NCI-H2081 treated with DMSO at 0.1 percent for 48 hours (cell line): Measurements from ENCODE around the gene SPACA5.
"Not testable (repeated sequence)": the region's sequence is repeated elsewhere in the genome, so short reads cannot be mapped to it uniquely, and the experiment has no call there.

Experiments used
- DNase-seq: peaks from one replicate; lab custom pipeline; 2025; lab: John Stamatoyannopoulos, UW

Gene SPACA5

DNA sequence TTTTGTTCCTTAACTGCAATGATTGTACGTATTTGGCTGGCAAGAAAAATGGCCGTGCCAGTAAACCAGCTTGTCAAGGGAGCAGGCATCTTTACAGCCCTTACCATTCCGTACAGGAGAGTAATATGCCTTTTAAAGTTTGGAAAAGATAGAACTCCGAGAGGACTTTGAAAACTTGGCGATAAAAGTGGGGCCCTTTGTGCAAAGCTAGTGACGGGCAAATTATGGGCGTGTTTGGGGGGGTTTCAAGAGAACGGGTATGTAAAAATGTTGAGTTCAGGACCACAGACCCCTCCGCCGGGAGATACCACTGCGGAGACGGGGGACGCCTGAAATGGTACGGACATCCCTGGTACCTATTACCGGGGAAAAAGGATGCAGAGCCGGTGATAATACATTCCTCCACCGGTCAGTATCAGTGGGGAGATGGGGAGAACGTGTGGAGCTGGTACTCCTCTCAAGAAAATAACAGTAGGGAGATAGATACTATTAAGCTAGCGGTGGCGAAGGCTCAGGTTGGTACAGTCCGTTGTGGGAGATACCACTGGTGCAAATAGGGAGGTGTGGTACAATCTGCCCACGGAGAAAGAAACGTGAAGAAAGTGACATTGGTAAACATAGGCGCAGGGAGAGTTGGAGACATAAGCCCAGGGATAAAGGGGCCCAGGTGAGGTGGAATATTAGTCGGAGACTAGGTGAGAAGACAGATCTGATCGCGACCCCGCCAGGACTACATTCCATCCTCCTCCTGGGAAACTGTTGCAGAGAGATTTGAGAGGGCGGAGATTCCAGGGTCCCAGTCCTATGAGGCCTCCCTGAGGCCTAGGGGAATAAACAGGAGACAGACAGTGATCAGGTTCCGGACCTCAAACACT, 14.5 kb downstream of the SPACA5 start:
- peak; percentile 48 for DNase-seq

DNA sequence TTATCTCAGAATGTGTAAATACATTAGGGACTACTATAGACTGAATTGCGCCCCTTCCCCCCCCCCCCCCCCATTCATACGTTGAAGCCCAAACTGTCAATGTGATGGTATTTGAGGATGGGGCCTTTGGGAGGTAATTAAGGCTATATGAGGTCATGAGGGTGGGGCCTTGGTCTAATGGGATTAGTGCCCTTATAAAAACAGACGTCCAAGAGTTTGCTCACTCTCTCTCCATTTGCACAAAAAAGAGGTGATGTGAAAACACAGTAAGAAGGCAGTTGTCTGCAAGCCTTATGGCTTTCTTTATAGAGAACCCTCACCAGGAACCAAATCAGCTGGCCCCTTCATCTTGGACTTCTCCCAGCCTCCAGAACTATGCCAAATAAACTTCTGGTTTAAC, 15.3 kb downstream of the SPACA5 start:
- DNase-seq: no peak

- no peak for DNase-seq
These were observed 15.9 kb downstream of the SPACA5 start for GRCh38 chrX:48022738-48023137.

- DNase-seq: no peak
These were observed 18.8 kb downstream of the SPACA5 start for GRCh38 chrX:48025561-48025960.

DNA sequence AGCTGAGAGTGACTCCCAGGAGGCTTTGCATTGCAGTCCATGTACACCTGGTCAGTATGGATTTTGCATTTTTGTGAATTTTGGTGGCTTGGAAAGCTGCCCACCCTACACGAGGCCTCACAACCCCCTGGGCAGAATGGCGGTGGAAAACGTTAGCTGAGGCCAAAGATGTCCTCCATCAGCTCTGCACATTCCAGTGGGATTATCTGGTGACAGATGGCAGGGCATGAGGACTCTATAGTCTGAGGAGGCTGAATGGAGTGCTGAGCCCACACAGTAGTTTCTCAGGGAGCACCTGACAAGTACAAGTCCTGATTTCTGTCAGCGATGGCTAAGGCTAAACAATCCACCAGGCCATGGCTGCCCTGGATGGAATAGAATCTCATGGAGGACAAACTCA, 20.8 kb downstream of the SPACA5 start:
- DNase-seq: not testable (repeated sequence)

DNA sequence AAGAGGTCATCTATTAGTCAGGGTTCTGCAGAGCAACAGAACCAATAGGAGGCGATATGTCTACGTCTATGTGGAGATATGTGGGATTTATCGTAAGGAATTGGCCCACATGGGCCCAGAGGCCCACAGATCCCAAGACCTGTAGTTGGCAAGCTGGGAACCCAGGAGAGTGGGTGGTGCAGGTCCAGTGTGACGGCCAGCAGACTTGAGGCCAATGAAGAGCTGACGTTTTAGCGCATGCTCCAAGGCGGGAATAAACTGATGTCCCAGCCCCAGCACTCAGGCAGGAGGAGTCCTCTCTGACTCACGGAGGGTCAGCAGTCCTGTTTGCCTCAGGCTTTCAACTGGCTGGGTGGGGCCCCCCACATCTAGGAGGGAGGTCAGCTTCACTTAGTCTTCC, 21.3 kb downstream of the SPACA5 start:
- no peak for DNase-seq

GRCh38 chrX:48030237-48030636, 23.4 kb downstream of the SPACA5 start:
- DNase-seq: no peak

DNA sequence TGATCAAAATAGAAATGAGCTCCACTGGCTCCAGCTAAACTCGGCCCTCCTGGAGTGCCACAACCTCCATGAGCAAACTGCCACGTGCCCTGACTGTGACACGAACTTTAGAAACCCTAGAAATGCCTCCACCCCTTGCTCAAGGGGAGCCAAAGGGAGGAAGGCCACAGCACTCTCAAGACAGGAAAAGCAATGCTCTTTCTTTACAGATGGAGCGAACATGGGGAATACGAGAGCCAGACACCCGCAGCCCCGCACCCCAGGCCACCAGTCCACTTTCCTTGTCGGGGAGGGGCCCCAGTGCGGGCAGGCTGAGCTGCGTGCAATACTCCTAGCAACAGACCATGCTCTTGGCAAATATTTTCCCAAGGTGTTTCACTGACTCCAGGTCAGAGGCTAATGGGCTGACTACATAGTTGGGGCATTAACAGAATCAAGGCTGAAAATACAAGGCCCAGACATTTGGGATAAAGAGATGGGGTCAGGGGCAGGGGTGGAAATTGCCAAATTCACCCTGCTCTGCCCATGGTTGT, 23.9 kb downstream of the SPACA5 start:
- DNase-seq: not testable (repeated sequence)

DNA sequence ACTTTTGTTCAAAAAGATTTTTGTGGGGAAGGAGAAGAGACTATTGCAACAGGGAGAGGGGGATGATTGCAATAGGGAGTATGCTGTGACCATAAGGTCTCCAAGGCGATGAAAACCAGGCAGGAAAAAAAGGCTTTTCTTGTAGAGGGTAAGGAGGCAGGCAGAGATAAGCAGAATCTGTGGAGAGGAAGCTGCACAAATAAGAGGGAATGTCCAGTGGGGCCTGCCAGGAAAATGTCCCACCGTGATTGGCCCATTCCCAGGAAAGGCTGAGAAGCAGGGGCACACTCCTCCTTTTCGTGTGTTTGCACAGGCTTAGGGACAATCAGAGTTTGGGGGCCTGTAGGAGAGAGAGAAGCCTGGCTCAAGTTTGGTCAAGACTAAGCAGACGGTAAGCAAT, 29.1 kb downstream of the SPACA5 start:
- DNase-seq: no peak

DNA sequence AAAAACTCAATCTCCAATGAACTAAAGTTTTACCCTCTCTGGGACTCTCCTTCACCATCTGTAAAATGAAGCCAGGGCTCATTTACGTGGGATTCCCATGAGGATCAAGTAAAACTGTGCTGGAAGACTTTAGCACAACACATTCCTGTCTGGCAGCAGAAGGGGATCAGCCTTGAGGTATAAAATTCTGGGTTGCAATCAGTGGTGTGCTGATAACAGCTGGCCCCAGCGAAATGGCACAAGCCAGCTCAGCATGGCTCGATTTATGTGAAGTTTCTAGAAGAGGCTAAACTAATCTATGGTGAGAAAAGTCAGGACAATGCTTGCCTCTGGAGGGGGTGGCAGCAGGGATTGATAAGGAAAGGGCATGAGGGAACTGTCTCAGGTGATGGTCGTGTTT, 36.3 kb downstream of the SPACA5 start:
- no peak for DNase-seq

- DNase-seq: no peak
These were observed 38.9 kb downstream of the SPACA5 start for GRCh38 chrX:48045410-48046311.

DNA sequence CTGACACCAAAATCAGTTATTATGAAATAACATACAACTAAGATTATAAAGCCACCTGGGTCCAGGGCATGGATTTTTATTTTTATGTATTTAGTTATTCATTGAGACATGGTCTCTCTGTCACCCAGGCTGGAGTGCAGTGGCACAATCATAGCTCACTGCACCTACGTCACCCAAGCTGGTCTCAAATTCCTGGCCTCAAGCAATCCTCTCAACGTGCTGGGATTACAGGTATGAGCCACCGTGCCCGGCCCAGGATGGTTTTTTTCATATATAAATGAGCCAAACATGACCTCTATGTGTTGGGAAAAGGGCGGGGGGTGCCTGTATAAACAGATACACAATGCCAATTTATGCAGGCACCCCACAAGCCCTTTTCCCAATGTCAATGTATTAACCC, 40.1 kb downstream of the SPACA5 start:
- no peak for DNase-seq

GRCh38 chrX:48058621-48059295, 52.0 kb downstream of the SPACA5 start:
- no peak for DNase-seq

GRCh38 chrX:48059296-48059639, 52.5 kb downstream of the SPACA5 start:
- no peak for DNase-seq
